Neural cell (in vitro differentiated cells): ENCODE results near the gene NRCAM. TPM values are rescaled to one million over a fixed set of nuclear protein-coding genes. Genes with fewer than 3 reads are reported as not detected.
A peak's percentile ranks its signal among the peaks of the same experiment; 100 is the strongest.

Source experiments
- H2AFZ ChIP-seq: fragments of 200-600, 300-800 bp; sonication (generic), shearing (Covaris generic); 2 replicates; pipeline ENCODE4 v1.6.0; 2014; ENCODE audit warnings: low read depth, mild to moderate bottlenecking, antibody characterized with exemption, low read length, moderate library complexity
- H3F3A ChIP-seq: fragments of 200-600 bp; shearing (Covaris generic); 2 replicates; pipeline ENCODE4 v1.6.1; 2016; ENCODE audit warnings: mild to moderate bottlenecking, moderate library complexity, mixed read lengths, antibody characterized with exemption, low read length; ENCODE audit not compliant: insufficient read depth, poor library complexity, severe bottlenecking
- H3K27ac ChIP-seq: fragments of 200-600, 300-800 bp; sonication (generic), shearing (Covaris generic); 2 replicates; pipeline ENCODE4 v1.5.1; 2014; ENCODE audit warnings: mild to moderate bottlenecking, low read length, moderate library complexity
- H3K27me3 ChIP-seq: fragments of 300-800, 200-600 bp; sonication (generic), shearing (Covaris generic); 2 replicates; pipeline ENCODE4 v1.6.0; 2014; ENCODE audit warnings: mild to moderate bottlenecking, low read depth, low read length, moderate library complexity; ENCODE audit not compliant: insufficient read depth
- H3K36me3 ChIP-seq: fragments of 300-800, 200-600 bp; sonication (generic), shearing (Covaris generic); 2 replicates; pipeline ENCODE4 v1.5.1; 2014; ENCODE audit warnings: mild to moderate bottlenecking, antibody characterized with exemption, low read length, moderate library complexity; ENCODE audit not compliant: insufficient read depth
- H3K4me2 ChIP-seq: fragments of 300-800, 200-600 bp; sonication (generic), shearing (Covaris generic); 2 replicates; pipeline ENCODE4 v1.6.0; 2014; ENCODE audit warnings: mild to moderate bottlenecking, low read length
- H3K4me3 ChIP-seq: fragments of 300-800, 200-600 bp; sonication (generic), shearing (Covaris generic); 2 replicates; pipeline ENCODE4 v1.5.1; 2014; ENCODE audit warnings: mild to moderate bottlenecking, low read length, moderate library complexity
- H3K79me2 ChIP-seq: fragments of 200-600 bp; shearing (Covaris generic); replicated peaks from 2 replicates; pipeline ENCODE4 v1.6.0; 2014; ENCODE audit warnings: mild to moderate bottlenecking, low read length, moderate library complexity; ENCODE audit not compliant: insufficient read depth
- H3K9ac ChIP-seq: fragments of 300-800, 200-600 bp; sonication (generic), shearing (Covaris generic); 2 replicates; pipeline ENCODE4 v1.6.1; 2016; ENCODE audit warnings: mild to moderate bottlenecking, low read length, mixed read lengths
- H3K9me2 ChIP-seq: fragments of 200-600 bp; shearing (Covaris generic); 2 replicates; pipeline ENCODE4 v1.6.1; 2016; ENCODE audit warnings: mild to moderate bottlenecking, low read length, mixed read lengths; ENCODE audit not compliant: insufficient read depth
- H3K9me3 ChIP-seq: fragments of 200-600, 300-800 bp; sonication (generic), shearing (Covaris generic); 2 replicates; pipeline ENCODE4 v1.6.1; 2016; ENCODE audit warnings: mild to moderate bottlenecking, mixed run types, low read length, moderate library complexity, mixed read lengths
- H4K20me1 ChIP-seq: fragments of 200-600 bp; shearing (Covaris generic); 2 replicates; pipeline ENCODE4 v1.6.1; 2016; ENCODE audit warnings: mild to moderate bottlenecking, mixed run types; ENCODE audit not compliant: insufficient read depth
- CTCF ChIP-seq: fragments of 450-650 bp; IDR thresholded peaks from 2 replicates; pipeline ENCODE4 v1.5.1; 2014; ENCODE audit warnings: antibody characterized with exemption, mild to moderate bottlenecking, moderate library complexity; ENCODE audit not compliant: poor library complexity, severe bottlenecking
- EP300 ChIP-seq: fragments of 450-650 bp; conservative IDR thresholded peaks from 2 replicates; pipeline ENCODE4 v1.6.1; 2014; ENCODE audit warnings: antibody characterized with exemption, mild to moderate bottlenecking, moderate library complexity; ENCODE audit not compliant: poor library complexity, severe bottlenecking
- EZH2 ChIP-seq: fragments of 200-600, 300-800 bp; shearing (Covaris generic), sonication (generic); IDR thresholded peaks from 2 replicates; pipeline ENCODE4 v1.6.1; 2014; ENCODE audit warnings: antibody characterized with exemption, low read length, borderline replicate concordance, mild to moderate bottlenecking; ENCODE audit not compliant: insufficient read depth, poor library complexity, severe bottlenecking
- MXI1 ChIP-seq: fragments of 450-650 bp; conservative IDR thresholded peaks from 2 replicates; pipeline ENCODE4 v1.6.1; 2014; ENCODE audit warnings: antibody characterized with exemption, mild to moderate bottlenecking; ENCODE audit not compliant: poor library complexity, severe bottlenecking
- POLR2AphosphoS5 ChIP-seq: IDR thresholded peaks from 2 replicates; pipeline ENCODE4 v1.6.1; 2012
- RAD21 ChIP-seq: fragments of 450-650 bp; conservative IDR thresholded peaks from 2 replicates; pipeline ENCODE4 v1.6.1; 2014; ENCODE audit warnings: antibody characterized with exemption, mild to moderate bottlenecking, moderate library complexity
- SMC3 ChIP-seq: fragments of 450-650 bp; conservative IDR thresholded peaks from 2 replicates; pipeline ENCODE4 v1.6.1; 2014; ENCODE audit warnings: antibody characterized with exemption, mild to moderate bottlenecking, moderate library complexity; ENCODE audit not compliant: poor library complexity
- TAF1 ChIP-seq: IDR thresholded peaks from 2 replicates; pipeline ENCODE4 v1.6.1; 2012; ENCODE audit warnings: low read depth
- polyA plus RNA-seq: library from polyadenylated mRNA; depleted of rRNA; stranded (reverse); fragments of >200 nt; gene quantifications from 2 replicates; pipeline ENCODE4 v1.2.3, GENCODE V29; 2014
- TF ChIP-seq, protein P1 (sequence below): IDR thresholded peaks from 2 replicates; pipeline ENCODE4 v1.6.1; 2012; ENCODE audit warnings: borderline replicate concordance

NRCAM gene
- polyA plus RNA-seq, 1 donor from 2014 or later, result 90.9 TPM

GRCh38 chr7:108453320-108453719, 2.9 kb downstream of the NRCAM start:
- peak overlapping the region; percentile 97 for H3K4me3 ChIP-seq
- peaks cover 55% of the 10 kb centered on the region for H3K79me2 ChIP-seq
- peak overlapping the region; percentile 57 for H3K4me2 ChIP-seq
- no peaks in the 10 kb centered on the region for H4K20me1 ChIP-seq
- no peak for TF ChIP-seq EP300
- TF ChIP-seq TAF1, result no peak
- no peak for TF ChIP-seq SMC3
- TF ChIP-seq MXI1, result no peak
- TF ChIP-seq, protein P1, sequence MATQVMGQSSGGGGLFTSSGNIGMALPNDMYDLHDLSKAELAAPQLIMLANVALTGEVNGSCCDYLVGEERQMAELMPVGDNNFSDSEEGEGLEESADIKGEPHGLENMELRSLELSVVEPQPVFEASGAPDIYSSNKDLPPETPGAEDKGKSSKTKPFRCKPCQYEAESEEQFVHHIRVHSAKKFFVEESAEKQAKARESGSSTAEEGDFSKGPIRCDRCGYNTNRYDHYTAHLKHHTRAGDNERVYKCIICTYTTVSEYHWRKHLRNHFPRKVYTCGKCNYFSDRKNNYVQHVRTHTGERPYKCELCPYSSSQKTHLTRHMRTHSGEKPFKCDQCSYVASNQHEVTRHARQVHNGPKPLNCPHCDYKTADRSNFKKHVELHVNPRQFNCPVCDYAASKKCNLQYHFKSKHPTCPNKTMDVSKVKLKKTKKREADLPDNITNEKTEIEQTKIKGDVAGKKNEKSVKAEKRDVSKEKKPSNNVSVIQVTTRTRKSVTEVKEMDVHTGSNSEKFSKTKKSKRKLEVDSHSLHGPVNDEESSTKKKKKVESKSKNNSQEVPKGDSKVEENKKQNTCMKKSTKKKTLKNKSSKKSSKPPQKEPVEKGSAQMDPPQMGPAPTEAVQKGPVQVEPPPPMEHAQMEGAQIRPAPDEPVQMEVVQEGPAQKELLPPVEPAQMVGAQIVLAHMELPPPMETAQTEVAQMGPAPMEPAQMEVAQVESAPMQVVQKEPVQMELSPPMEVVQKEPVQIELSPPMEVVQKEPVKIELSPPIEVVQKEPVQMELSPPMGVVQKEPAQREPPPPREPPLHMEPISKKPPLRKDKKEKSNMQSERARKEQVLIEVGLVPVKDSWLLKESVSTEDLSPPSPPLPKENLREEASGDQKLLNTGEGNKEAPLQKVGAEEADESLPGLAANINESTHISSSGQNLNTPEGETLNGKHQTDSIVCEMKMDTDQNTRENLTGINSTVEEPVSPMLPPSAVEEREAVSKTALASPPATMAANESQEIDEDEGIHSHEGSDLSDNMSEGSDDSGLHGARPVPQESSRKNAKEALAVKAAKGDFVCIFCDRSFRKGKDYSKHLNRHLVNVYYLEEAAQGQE, result no peak
- no peak for TF ChIP-seq RAD21
- TF ChIP-seq CTCF, result no peak
- TF ChIP-seq EZH2, result no peak
- no peak for TF ChIP-seq POLR2AphosphoS5
- H2AFZ ChIP-seq, result no peak overlapping the region
- no peak overlapping the region for H3K9ac ChIP-seq
- no peaks in the 10 kb centered on the region for H3K9me2 ChIP-seq
- H3K27ac ChIP-seq, result no peak overlapping the region
- no peaks in the 10 kb centered on the region for H3K36me3 ChIP-seq
- H3K27me3 ChIP-seq, result no peaks in the 10 kb centered on the region
- H3K9me3 ChIP-seq, result no peaks in the 10 kb centered on the region
- H3F3A ChIP-seq, result no peaks in the 10 kb centered on the region

GRCh38 chr7:108452707-108453106, 3.5 kb downstream of the NRCAM start:
- Histone ChIP-seq H3K27me3 (no peaks in the 10 kb centered on the region), H3K79me2 (peaks cover 58% of the 10 kb centered on the region), H2AFZ (no peak overlapping the region), H3K4me2 (no peak overlapping the region), H3K9ac (no peak overlapping the region), H3K9me2 (no peaks in the 10 kb centered on the region), H3K36me3 (no peaks in the 10 kb centered on the region), H3K27ac (no peak overlapping the region), H3K4me3 (no peak overlapping the region), H4K20me1 (no peaks in the 10 kb centered on the region), H3F3A (no peaks in the 10 kb centered on the region), H3K9me3 (no peaks in the 10 kb centered on the region)
- TF ChIP-seq CTCF, result peak; percentile 62
- TF ChIP-seq TAF1, result no peak
- TF ChIP-seq SMC3, result peak; percentile 54
- TF ChIP-seq POLR2AphosphoS5, result no peak
- TF ChIP-seq EP300, result no peak
- TF ChIP-seq, protein P1, result no peak
- TF ChIP-seq RAD21, result peak; percentile 47
